ENCODE results near the gene ATP10D.

ATP10D gene

DNA sequence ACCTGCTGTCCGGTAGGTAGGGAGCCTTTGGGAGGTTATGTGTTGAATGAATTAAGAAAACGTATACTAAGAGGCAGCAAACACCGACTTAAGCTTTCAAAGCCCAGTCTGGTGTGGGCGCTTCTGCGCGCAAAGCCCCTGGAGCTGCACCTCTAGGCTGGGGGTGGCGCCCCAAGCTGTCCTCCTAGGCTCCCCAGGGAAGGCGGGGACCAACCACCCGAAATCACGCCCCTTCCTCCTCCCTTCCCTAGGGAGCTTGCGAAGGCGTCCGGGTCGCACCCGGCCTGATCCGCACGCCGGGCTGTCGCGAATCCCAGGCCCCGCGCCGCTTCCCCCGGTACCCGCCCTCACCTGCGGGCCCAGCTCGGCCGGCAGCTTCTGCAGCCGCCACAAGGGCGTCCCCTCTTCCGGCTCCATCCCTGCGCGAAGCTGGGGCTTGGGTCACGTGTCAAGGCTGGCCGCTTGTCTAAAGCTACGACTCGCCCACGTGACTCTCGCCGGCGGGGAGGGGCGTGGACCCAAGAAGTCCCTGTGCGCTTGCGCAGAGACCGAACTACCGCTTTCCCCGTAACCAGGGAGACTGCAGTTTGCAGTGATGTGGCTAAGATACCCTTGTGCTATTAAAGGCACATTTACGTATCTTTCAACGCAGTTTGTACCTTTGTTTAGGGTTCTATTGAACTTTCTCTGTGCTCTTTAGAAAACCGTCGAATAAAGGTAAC, 21.7 kb upstream of the ATP10D start, which contains the start of gene COMMD8:
COMMD8 (minus strand) TSS at position 468 of the 722 bp plus-strand sequence; CDS start at position 417, 51 bp downstream.
- Mint-ChIP-seq H3K4me3 (peak within 1 kb of the TSS; percentile 86 to 92 (median 90)), H3K9me3 (no peaks in the 10 kb centered on the region), H3K27ac (peak within 1 kb of the TSS; percentile 54 to 91 (median 79)), H3K4me1 (peaks cover 26% of the 10 kb centered on the region), H3K36me3 (ENCODE audit: low read depth) (peaks cover 20% of the 10 kb centered on the region), H3K27me3 (ENCODE audit: low read depth) (no peaks in the 10 kb centered on the region)
- TF ChIP-seq, protein P1, sequence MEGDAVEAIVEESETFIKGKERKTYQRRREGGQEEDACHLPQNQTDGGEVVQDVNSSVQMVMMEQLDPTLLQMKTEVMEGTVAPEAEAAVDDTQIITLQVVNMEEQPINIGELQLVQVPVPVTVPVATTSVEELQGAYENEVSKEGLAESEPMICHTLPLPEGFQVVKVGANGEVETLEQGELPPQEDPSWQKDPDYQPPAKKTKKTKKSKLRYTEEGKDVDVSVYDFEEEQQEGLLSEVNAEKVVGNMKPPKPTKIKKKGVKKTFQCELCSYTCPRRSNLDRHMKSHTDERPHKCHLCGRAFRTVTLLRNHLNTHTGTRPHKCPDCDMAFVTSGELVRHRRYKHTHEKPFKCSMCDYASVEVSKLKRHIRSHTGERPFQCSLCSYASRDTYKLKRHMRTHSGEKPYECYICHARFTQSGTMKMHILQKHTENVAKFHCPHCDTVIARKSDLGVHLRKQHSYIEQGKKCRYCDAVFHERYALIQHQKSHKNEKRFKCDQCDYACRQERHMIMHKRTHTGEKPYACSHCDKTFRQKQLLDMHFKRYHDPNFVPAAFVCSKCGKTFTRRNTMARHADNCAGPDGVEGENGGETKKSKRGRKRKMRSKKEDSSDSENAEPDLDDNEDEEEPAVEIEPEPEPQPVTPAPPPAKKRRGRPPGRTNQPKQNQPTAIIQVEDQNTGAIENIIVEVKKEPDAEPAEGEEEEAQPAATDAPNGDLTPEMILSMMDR (IDR thresholded peaks at IDR 0.05; ENCODE audit: unreplicated experiment in 3 of 3), result peak; percentile 35 to 46 (median 35)

DNA sequence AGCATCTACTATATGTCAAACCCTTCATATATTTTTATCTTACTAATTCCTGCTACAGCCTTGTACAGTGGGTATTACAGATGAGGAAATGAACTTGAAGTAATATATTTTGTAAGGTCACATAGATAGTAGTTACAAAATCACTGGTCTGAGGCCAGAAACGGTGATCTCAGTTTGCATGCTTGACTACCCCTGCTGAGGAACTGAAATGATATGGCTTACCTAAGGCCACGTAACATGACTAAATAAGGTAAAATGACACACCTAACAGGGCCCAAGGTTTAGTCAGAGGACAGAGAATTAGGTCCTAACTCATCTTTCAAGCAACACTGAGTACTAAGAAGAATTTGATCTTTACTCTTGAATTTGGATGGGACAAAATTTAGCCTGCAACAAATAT, 20.1 kb upstream of the ATP10D start:
- Mint-ChIP-seq H3K36me3 (ENCODE audit: low read depth) (peaks cover 6% of the 10 kb centered on the region), H3K4me3 (peak overlapping the region in 1 of 3 experiments; percentile 27), H3K27ac (peak overlapping the region in 2 of 3 experiments; percentile 26 to 74), H3K27me3 (ENCODE audit: low read depth) (no peaks in the 10 kb centered on the region), H3K9me3 (no peaks in the 10 kb centered on the region), H3K4me1 (peaks cover 32% of the 10 kb centered on the region)
- TF ChIP-seq, protein P1 (IDR thresholded peaks at IDR 0.05; ENCODE audit: unreplicated experiment in 3 of 3), result no peak

DNA sequence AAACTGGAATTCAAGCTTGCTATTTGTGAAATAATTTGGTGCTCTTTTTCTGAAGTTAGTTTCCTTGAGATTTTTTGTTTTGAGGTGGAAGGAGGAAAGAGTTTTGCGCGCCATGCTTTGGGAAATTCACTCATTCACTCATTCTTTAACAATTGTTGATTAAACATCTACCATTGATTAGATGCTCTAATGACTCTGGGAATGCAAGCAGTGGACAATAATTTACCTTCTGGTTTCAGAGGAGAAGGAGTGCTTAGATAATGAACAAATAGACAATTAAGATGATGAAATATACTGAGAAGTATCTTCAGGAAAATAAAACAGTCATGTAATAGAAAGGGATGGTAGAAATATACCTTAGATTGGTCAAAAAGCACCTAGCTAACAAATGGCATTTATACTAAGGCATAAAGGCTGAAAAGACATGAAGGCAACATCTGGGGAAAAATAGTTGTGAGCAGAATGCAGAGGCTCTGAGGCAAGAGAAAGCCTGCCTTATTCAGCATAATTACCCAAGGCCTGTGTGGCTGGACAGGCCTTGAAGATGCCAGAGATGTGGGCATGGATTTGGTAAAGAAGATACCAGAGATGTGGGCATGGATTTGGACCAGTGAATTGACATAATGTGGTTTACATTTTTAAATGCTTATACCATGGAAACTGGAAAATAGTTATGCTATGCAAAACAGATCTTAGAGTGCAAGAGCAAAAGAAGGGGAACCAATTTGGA, 18.9 kb upstream of the ATP10D start:
- Mint-ChIP-seq H3K4me1 (peaks cover 29% of the 10 kb centered on the region), H3K27ac (peak overlapping the region; percentile 58 to 74 (median 70)), H3K9me3 (no peaks in the 10 kb centered on the region), H3K27me3 (ENCODE audit: low read depth) (no peaks in the 10 kb centered on the region), H3K36me3 (ENCODE audit: low read depth) (no peaks in the 10 kb centered on the region), H3K4me3 (no peak overlapping the region)
- TF ChIP-seq, protein P1 (IDR thresholded peaks at IDR 0.05; ENCODE audit: unreplicated experiment in 3 of 3), result no peak

DNA sequence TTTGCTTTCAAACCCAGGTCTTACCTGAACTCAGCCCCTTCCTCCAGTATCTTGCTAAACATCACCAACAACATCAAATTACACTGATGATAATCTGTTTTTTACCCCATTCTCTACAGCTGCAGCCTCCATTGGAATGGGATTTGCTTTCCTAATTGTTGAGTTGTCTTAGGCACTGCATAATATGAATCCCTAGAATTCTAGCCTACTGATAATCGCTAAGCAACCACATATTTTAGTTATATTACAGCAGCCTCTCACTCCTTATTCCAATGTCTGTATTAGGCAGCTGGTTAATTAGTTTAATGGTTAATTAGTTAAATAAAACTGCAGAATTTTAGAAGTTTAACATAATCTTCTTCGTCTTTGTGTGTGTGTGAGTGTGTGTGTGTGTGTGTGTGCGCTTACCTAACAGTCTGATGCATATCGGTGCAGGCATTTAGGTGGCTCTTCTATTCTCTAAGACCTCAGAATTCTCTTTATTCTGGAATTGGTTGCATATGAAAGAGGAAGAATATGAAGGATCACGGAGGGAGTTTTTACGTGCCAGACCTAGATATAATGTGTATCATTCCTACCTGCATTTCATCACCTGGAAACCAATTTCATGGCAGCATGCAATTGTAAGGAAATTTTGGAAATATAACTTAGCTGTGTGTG, 16.2 kb upstream of the ATP10D start:
- no peaks in the 10 kb centered on the region for H3K9me3 Mint-ChIP-seq
- TF ChIP-seq, protein P1 (IDR thresholded peaks at IDR 0.05; ENCODE audit: unreplicated experiment in 3 of 3), result no peak
- H3K4me1 Mint-ChIP-seq, result peaks cover 7% of the 10 kb centered on the region
- no peaks in the 10 kb centered on the region for H3K27me3 Mint-ChIP-seq (ENCODE audit: low read depth)
- no peaks in the 10 kb centered on the region for H3K36me3 Mint-ChIP-seq (ENCODE audit: low read depth)
- H3K4me3 Mint-ChIP-seq, result no peak overlapping the region
- peak overlapping the region; percentile 4 to 59 (median 12) for H3K27ac Mint-ChIP-seq

DNA sequence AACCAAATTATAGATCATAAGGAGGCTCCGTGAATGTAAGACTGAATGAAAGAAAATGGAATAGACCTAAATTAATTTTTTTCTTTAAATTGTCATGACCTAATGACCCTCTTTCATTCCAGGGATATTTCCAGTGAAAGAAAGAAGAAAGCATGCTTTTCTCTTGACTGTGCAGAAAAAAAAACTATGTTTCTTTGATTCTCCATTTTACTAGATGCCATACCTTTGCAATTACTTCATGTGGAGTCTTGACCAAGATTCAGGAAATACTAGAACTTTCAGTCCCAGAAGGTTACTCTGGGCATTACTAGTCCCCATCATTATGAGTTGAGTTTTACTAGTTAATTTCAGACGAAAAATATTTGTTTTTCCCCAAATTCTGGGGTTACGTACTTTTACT, 15.1 kb upstream of the ATP10D start:
- Mint-ChIP-seq H3K9me3 (no peaks in the 10 kb centered on the region), H3K4me1 (peaks cover 6% of the 10 kb centered on the region), H3K36me3 (ENCODE audit: low read depth) (no peaks in the 10 kb centered on the region), H3K27ac (no peak overlapping the region), H3K27me3 (ENCODE audit: low read depth) (no peaks in the 10 kb centered on the region), H3K4me3 (no peak overlapping the region)
- TF ChIP-seq, protein P1 (IDR thresholded peaks at IDR 0.05; ENCODE audit: unreplicated experiment in 3 of 3), result no peak

All from nephron (organoid).